Activated CD4-positive, alpha-beta memory T cell treated with anti-CD3 and anti-CD28 coated beads, Interleukin-2, amount 10 ng/mL, durations not matched to agents 7 days and 5 days (primary cell): ENCODE measurements around the gene VPS25. TPM values are rescaled to one million over a fixed set of nuclear protein-coding genes. Genes with fewer than 3 reads are reported as not detected.
A peak's percentile ranks its signal among the peaks of the same experiment; 100 is the strongest.

ENCODE experiments used
- CTCF ChIA-PET: fragments of 350-600 bp; sonication (Branson Sonifier 250); formaldehyde crosslinking; loops from one replicate; lab custom pipeline; 2021; ENCODE audit warnings: antibody characterized with exemption, inconsistent platforms; lab: Charles Lee
- POLR2A ChIA-PET: fragments of 350-600 bp; sonication (Branson Sonifier 250); formaldehyde crosslinking; loops from one replicate; lab custom pipeline; 2021; ENCODE audit warnings: antibody characterized with exemption; lab: Charles Lee
- DNase-seq: peaks from one replicate; pipeline ENCODE4 v3.0.0-alpha.2; 2020
- H3K27ac Mint-ChIP-seq: one replicate; pipeline ENCODE4 v1.8.0; 2021; ENCODE audit warnings: mild to moderate bottlenecking, mixed read lengths
- H3K27me3 Mint-ChIP-seq: one replicate; pipeline ENCODE4 v1.8.0; 2021; ENCODE audit warnings: mixed read lengths
- H3K36me3 Mint-ChIP-seq: one replicate; pipeline ENCODE4 v1.8.0; 2021; ENCODE audit warnings: low read depth, mixed read lengths
- H3K4me1 Mint-ChIP-seq: one replicate; pipeline ENCODE4 v1.8.0; 2021; ENCODE audit warnings: mixed read lengths
- H3K4me3 Mint-ChIP-seq: one replicate; pipeline ENCODE4 v1.8.0; 2021; ENCODE audit warnings: mild to moderate bottlenecking, mixed read lengths
- H3K9me3 Mint-ChIP-seq: one replicate; pipeline ENCODE4 v1.8.0; 2021; ENCODE audit warnings: mixed read lengths
- total RNA-seq, 2 experiments: library from RNA; stranded (reverse); gene quantifications; one replicate each; pipeline ENCODE4 v1.2.3, GENCODE V29; 2021

The VPS25 gene
- total RNA-seq, 2 experiments from 2014 or later = 52.8 to 53.0 TPM

DNA sequence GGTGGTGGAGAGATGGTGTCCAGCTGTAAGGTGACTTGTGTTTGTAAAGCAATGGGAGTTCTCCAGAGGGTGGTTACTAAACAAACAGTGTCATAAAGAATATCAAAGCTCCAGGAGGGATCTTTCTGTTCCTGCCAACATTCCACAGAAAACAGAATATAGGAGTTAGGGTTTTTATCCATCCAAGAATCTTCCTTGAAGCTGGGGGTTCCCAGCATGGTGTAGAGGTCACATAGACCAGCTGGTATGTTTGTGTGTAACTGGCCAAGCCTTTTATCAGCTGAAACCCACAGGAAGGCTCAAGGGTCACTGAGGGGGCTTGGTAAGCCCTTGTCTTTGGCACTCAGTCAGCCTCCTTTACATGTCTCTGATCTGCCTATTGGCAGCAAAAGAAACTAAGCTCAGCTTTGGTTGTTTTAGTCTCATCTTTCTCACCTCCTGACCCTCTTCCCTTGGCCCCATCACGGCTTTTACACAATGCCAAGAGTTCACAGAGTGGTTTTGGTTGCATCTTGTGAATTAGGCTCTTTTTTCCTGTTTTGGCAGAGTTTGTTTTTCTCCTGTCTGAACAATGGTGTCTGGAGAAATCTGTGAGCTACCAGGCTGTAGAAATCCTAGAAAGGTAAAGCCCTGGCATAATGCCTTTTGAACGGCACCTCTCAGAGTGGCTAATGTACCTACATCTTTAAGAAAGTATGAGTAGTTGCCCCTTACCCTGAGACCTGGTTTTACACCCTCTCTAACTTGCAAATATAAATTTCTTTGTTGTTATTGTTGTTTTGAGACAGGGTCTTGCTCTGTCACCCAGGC lies 30.0 kb downstream of the VPS25 start:
- Mint-ChIP-seq H3K27ac (no peak overlapping the region), H3K27me3 (peaks cover 10% of the 10 kb centered on the region), H3K4me1 (peaks cover 6% of the 10 kb centered on the region), H3K36me3 (peaks cover 2% of the 10 kb centered on the region), H3K4me3 (no peak overlapping the region), H3K9me3 (no peaks in the 10 kb centered on the region)
- ChIA-PET POLR2A (interaction anchor here (1.8 kb wide), 1 partner anchor 30 kb away, joined by 7 read pairs; the partner anchor contains the start of gene VPS25), CTCF (interaction anchor here (1.1 kb wide), 1 partner anchor 21 kb away, joined by 4 read pairs; the partner anchor contains the start of gene BECN1)
- DNase-seq = no peak

DNA sequence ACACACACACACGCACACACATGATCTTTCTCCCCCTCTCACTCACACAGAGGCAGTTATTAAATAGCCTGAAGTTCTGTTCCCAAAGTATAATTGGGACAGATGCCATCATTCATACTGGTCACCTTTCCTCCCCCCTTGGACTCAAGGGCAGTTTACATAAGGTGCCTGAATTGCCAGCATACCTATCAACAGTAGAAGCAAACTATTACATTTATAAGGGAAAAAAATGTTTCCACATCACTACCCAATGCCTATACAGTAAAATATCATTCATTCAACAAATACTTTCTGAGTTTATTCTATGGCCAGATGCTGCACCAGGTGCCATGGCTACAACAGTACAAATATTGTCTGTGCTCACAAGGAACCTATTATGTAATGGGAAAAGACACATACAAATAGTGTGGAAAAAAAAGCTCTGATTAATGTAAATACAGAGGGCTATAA lies 31.7 kb downstream of the VPS25 start:
- no peak for DNase-seq
- H3K27ac Mint-ChIP-seq = no peak overlapping the region
- no peaks in the 10 kb centered on the region for H3K4me1 Mint-ChIP-seq
- peaks cover 10% of the 10 kb centered on the region for H3K27me3 Mint-ChIP-seq
- H3K4me3 Mint-ChIP-seq = no peak overlapping the region
- ChIA-PET CTCF (no interaction called here), POLR2A (interaction anchor here (1.0 kb wide), 1 partner anchor 19 kb away, joined by 3 read pairs; the partner anchor contains the start of gene BECN1)
- H3K9me3 Mint-ChIP-seq = no peaks in the 10 kb centered on the region
- peaks cover 10% of the 10 kb centered on the region for H3K36me3 Mint-ChIP-seq

DNA sequence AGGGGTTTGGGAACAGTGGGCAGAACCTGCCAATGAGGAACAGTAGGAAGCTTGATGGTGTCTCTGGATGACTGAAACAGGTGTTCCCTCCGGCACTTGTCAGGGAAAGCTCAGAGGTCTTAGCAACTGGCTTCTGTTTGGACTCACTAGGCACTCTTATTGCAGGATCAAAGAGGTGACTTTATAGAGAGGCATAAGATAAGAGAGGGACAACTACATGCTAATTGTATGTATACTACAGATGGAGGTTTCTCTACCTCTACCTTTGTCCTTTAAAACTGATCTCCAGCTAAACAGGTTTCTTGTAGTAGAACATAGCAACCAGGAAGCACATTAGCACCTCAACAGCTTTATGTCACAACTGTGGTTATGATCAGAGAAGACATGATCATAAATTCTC lies 33.0 kb downstream of the VPS25 start:
- no peaks in the 10 kb centered on the region for H3K9me3 Mint-ChIP-seq
- H3K36me3 Mint-ChIP-seq = peaks cover 20% of the 10 kb centered on the region
- H3K4me1 Mint-ChIP-seq = no peaks in the 10 kb centered on the region
- CTCF ChIA-PET = interaction anchor here (1.3 kb wide), 1 partner anchor 10 kb away, joined by 3 read pairs; no protein-coding TSS in a partner anchor
- POLR2A ChIA-PET = interaction anchor here (0.7 to 0.8 kb wide), 2 partner anchors 8 to 365 kb away, joined by 3 read pairs; partner anchors contain the start of gene NBR1
- H3K27me3 Mint-ChIP-seq = peaks cover 5% of the 10 kb centered on the region
- H3K4me3 Mint-ChIP-seq = no peak overlapping the region
- H3K27ac Mint-ChIP-seq = no peak overlapping the region
- DNase-seq = no peak

DNA sequence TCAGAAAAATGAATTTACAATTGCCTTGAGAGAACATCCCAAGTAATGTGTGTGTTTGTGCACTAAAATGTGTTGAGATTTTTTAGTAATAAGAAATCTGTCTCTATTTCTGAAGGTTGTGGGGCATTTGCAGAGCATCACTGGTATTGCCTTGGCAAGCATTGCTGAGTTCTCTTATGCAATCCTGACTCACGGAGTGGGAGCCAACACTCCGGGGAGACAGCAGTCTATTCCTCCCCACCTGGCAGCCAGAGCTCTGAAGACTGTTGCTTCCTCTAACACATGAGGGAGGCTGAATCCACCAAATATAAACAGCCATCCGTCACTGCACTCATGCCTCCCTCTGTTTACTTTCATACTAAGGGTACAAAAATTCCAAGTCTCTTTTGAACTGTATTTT lies 36.0 kb downstream of the VPS25 start:
- H3K4me1 Mint-ChIP-seq = no peaks in the 10 kb centered on the region
- H3K9me3 Mint-ChIP-seq = no peaks in the 10 kb centered on the region
- no peak overlapping the region for H3K4me3 Mint-ChIP-seq
- H3K36me3 Mint-ChIP-seq = peaks cover 37% of the 10 kb centered on the region
- ChIA-PET POLR2A (interaction anchor here (0.7 kb wide), 1 partner anchor 15 kb away, joined by 3 read pairs; the partner anchor contains the start of gene BECN1), CTCF (interaction anchor here (1.0 to 1.1 kb wide), 2 partner anchors 11 to 46 kb away, joined by 3 to 4 read pairs; no protein-coding TSS in a partner anchor)
- no peaks in the 10 kb centered on the region for H3K27me3 Mint-ChIP-seq
- no peak for DNase-seq
- H3K27ac Mint-ChIP-seq = no peak overlapping the region

DNA sequence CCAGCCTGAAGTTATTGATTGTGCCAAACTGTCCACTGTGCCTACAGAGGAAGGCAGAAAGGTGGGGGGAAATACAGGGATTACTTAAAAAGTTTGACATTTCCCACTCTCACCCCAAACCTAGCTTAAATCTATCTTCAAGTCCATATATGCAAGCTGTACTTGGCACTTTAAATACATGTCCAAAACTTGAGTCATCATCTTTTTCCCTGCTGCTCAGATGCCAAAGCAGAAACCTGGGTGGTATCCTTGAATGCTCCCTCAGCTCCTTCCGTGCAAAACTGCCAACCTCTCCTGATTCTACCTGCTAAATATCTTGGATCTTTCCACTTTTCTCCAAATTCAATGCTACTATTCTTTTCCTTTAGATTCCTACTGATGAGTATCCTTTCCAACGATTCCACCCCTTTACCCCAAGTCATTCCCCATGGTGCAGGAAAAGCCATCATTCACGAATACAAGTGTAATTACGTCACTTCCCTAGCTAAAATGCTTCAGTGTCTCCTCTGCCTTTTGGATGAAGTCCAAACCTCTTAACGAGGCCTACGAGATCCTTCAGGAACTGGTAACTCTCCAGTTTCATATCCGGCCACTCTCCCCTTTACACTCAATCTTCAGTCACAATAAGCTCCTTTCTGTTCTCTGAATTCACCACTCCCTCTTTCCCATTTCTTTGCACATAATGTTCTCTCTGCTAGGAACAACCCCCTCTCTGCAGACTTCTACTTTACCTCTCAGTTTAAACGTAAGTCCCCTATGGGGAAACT lies 41.6 kb downstream of the VPS25 start:
- POLR2A ChIA-PET = interaction anchor here (1.1 to 2.0 kb wide), 2 partner anchors 9 kb away, joined by 3 to 10 read pairs; partner anchors contain the start of gene BECN1
- H3K27ac Mint-ChIP-seq = no peak overlapping the region
- H3K9me3 Mint-ChIP-seq = no peaks in the 10 kb centered on the region
- CTCF ChIA-PET = interaction anchor here (0.5 to 1.3 kb wide), 2 partner anchors 9 to 433 kb away, joined by 3 to 8 read pairs; partner anchors contain the start of gene BECN1
- peaks cover 74% of the 10 kb centered on the region for H3K36me3 Mint-ChIP-seq
- H3K27me3 Mint-ChIP-seq = no peaks in the 10 kb centered on the region
- no peaks in the 10 kb centered on the region for H3K4me1 Mint-ChIP-seq
- no peak overlapping the region for H3K4me3 Mint-ChIP-seq
- DNase-seq = no peak

DNA sequence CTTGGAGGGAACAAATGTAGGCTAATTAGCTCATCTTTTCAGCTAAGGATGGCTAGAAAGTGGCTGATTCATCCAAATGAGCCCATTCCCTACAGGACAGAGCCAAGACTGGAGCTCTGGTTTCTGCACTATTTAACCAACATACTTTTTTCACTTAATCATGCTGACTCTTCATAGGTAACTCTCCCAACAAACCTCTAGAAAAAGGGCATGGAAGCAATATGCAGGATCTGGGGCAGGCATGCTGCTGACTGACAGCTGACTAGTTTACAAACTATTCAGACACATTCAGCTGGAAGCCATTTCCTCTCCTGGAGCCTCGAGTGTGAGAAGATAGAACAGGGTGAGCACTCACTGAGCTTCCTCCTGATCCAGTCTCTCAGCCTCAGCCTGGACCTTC lies 44.6 kb downstream of the VPS25 start:
- CTCF ChIA-PET = no interaction called here
- POLR2A ChIA-PET = interaction anchor here (0.6 to 1.5 kb wide), 2 partner anchors 16 to 44 kb away, joined by 3 to 4 read pairs; partner anchors contain the start of gene VPS25
- peaks cover 22% of the 10 kb centered on the region for H3K4me1 Mint-ChIP-seq
- no peak overlapping the region for H3K27ac Mint-ChIP-seq
- H3K27me3 Mint-ChIP-seq = no peaks in the 10 kb centered on the region
- no peak for DNase-seq
- H3K4me3 Mint-ChIP-seq = no peak overlapping the region
- H3K9me3 Mint-ChIP-seq = no peaks in the 10 kb centered on the region
- peaks cover 79% of the 10 kb centered on the region for H3K36me3 Mint-ChIP-seq

DNA sequence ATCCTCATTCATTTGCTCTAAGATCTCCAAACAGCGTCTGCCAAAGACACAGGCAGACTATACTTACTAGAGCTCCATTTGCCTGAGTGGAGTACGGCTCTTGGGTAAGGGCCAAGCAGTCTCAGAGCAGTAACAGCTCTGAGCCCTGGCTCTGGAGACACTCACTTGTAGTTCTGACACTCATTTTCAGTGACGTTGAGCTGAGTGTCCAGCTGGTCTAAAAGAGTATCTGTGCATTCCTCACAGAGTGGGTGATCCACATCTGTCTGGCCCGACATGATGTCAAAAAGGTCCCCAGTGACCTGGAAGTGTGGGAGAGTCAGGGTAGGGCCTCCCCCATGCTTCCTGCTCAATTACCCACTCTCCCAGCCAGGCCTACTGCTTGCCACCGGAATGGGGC lies 45.1 kb downstream of the VPS25 start:
- no peaks in the 10 kb centered on the region for H3K9me3 Mint-ChIP-seq
- peaks cover 78% of the 10 kb centered on the region for H3K36me3 Mint-ChIP-seq
- H3K4me1 Mint-ChIP-seq = peaks cover 24% of the 10 kb centered on the region
- DNase-seq = no peak
- no peak overlapping the region for H3K27ac Mint-ChIP-seq
- ChIA-PET POLR2A (interaction anchor here (1.5 kb wide), 1 partner anchor 45 kb away, joined by 4 read pairs; the partner anchor contains the start of gene VPS25), CTCF (interaction anchor here (0.6 kb wide), 1 partner anchor 253 kb away, joined by 3 read pairs; no protein-coding TSS in a partner anchor)
- H3K27me3 Mint-ChIP-seq = no peaks in the 10 kb centered on the region
- no peak overlapping the region for H3K4me3 Mint-ChIP-seq

DNA sequence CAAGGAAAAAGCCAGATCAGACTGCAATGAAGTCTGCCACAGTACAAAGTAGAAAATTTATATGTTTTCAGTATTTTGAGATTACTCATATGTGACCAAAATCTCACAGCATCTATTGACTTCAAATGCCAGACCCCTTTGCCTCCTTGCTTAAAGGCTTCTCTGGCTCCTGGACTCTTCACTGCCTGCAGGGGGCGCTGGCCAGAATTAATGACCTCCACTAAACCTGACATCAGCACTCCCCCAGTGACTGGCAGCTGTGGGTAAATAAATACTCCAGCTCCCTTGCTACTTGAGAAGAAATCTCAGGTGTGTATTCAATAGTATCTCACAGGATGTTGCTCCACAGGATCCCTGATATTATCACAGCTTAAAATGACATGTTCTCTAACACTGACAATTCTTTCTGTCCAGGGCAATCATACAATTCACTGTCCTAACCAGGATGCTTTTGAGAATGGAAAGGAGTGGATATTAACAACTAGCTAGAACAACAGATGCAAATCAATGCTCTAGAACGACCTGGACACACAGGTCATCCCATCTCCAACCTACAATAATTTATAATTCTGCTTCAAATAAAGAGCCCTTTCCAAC lies 46.8 kb downstream of the VPS25 start:
- Mint-ChIP-seq H3K27me3 (no peaks in the 10 kb centered on the region), H3K4me3 (no peak overlapping the region), H3K9me3 (no peaks in the 10 kb centered on the region), H3K4me1 (peaks cover 36% of the 10 kb centered on the region), H3K36me3 (peaks cover 71% of the 10 kb centered on the region), H3K27ac (no peak overlapping the region)
- peak; percentile 74 for DNase-seq
- ChIA-PET POLR2A (interaction anchor here (1.4 kb wide), 1 partner anchor 13 kb away, joined by 5 read pairs; the partner anchor contains the start of gene PSME3), CTCF (interaction anchor here (0.6 to 5.7 kb wide), 9 partner anchors 10 to 242 kb away, joined by 3 to 48 read pairs (median 3); partner anchors contain the start of genes PSMC3IP, PSME3, RPL27 and VPS25)

DNA sequence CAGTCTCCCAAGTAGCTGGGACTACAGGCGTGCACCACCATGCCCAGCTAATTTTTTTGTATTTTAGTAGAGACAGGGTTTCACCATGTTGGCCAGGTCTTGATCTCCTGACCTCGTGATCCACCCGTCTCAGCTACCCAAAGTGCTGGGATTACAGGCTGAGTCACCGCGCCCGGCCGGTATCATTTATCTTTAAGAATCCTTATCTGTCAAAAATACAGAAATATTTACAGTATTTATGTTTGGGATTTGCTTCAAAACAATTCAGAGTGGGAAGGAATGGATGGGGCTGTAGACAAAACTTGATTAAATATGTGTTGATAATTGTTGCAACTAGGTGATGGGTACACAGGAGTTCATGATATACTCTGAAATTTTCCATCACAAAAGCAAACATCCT lies 47.9 kb downstream of the VPS25 start:
- Mint-ChIP-seq H3K27ac (peak overlapping the region; percentile 2), H3K4me1 (peaks cover 38% of the 10 kb centered on the region), H3K4me3 (no peak overlapping the region), H3K36me3 (peaks cover 61% of the 10 kb centered on the region), H3K9me3 (no peaks in the 10 kb centered on the region), H3K27me3 (no peaks in the 10 kb centered on the region)
- CTCF ChIA-PET = interaction anchor here (0.9 to 5.7 kb wide), 7 partner anchors 11 to 243 kb away, joined by 3 to 48 read pairs (median 5); partner anchors contain the start of genes CNTD1, COA3, PSMC3IP and PSME3
- POLR2A ChIA-PET = interaction anchor here (0.6 to 4.0 kb wide), 2 partner anchors 48 to 117 kb away, joined by 4 to 30 read pairs; partner anchors contain the start of gene VPS25
- no peak for DNase-seq

DNA sequence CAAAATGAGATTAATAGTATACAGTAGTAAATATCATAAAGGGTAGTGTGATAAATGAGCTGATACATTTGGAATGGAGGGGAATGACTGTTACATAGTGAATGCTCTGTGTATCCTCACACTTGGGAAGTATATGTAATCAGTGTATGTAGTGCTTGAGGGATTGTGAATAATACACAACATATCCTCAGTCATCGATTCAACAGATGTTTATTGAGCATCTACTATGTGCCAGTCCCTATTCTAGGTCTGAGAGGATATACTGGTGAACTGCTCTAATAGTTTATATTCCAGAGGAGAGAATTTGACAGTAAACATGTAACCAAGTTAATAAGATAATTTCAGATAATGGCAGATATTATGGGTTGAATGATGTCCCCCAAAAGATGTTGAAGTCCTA lies 54.2 kb downstream of the VPS25 start:
- no peaks in the 10 kb centered on the region for H3K9me3 Mint-ChIP-seq
- POLR2A ChIA-PET = no interaction called here
- CTCF ChIA-PET = interaction anchor here (1.0 kb wide), 1 partner anchor 171 kb away, joined by 4 read pairs; the partner anchor contains the start of gene RPL27
- H3K36me3 Mint-ChIP-seq = peaks cover 8% of the 10 kb centered on the region
- no peak overlapping the region for H3K27ac Mint-ChIP-seq
- H3K4me1 Mint-ChIP-seq = peaks cover 26% of the 10 kb centered on the region
- no peak overlapping the region for H3K4me3 Mint-ChIP-seq
- DNase-seq = no peak
- peaks cover 22% of the 10 kb centered on the region for H3K27me3 Mint-ChIP-seq
